SU-DHL-6 (cell line): ENCODE data around the gene TEX9.

Source experiments
- H2AFZ ChIP-seq: fragments of 200-600 bp; sonication (generic); 2 replicates; pipeline ENCODE4 v1.6.1; 2014; ENCODE audit warnings: low read depth, mild to moderate bottlenecking, moderate library complexity, mixed read lengths, antibody characterized with exemption, low read length; ENCODE audit not compliant: severe bottlenecking
- H3F3A ChIP-seq: fragments of 200-600 bp; shearing (Covaris generic); 2 replicates; pipeline ENCODE4 v1.6.0; 2016; ENCODE audit warnings: antibody characterized with exemption, mild to moderate bottlenecking; ENCODE audit not compliant: insufficient read depth
- H3K27ac ChIP-seq: fragments of 200-600 bp; sonication (generic); 2 replicates; pipeline ENCODE4 v1.5.1; 2016; ENCODE audit warnings: low read depth, mild to moderate bottlenecking, low read length, moderate library complexity, mixed read lengths
- H3K27me3 ChIP-seq: fragments of 200-600 bp; sonication (generic), shearing (Covaris generic); 2 replicates; pipeline ENCODE4 v1.6.0; 2014; ENCODE audit warnings: mild to moderate bottlenecking, low read length
- H3K36me3 ChIP-seq: fragments of 200-600 bp; sonication (generic); 2 replicates; pipeline ENCODE4 v1.6.1; 2014; ENCODE audit warnings: mild to moderate bottlenecking, low read length, mixed read lengths
- H3K4me2 ChIP-seq: fragments of 300-600, 200-600 bp; shearing (Covaris generic), sonication (generic); 2 replicates; pipeline ENCODE4 v1.6.0; 2014; ENCODE audit warnings: low read length, low read depth, mild to moderate bottlenecking; ENCODE audit not compliant: poor library complexity, severe bottlenecking
- H3K4me3 ChIP-seq: fragments of 200-600 bp; sonication (generic); 2 replicates; pipeline ENCODE4 v1.5.1; 2014; ENCODE audit warnings: antibody characterized with exemption, low read length, mild to moderate bottlenecking, mixed read lengths; ENCODE audit not compliant: insufficient read depth, poor library complexity, severe bottlenecking
- H3K79me2 ChIP-seq: fragments of 200-600 bp; sonication (generic); 2 replicates; pipeline ENCODE4 v1.6.1; 2014; ENCODE audit warnings: mild to moderate bottlenecking, low read length, moderate library complexity; ENCODE audit not compliant: insufficient read depth
- H3K9ac ChIP-seq: fragments of 200-600 bp; sonication (generic); 2 replicates; pipeline ENCODE4 v1.7.0; 2014; ENCODE audit warnings: mild to moderate bottlenecking, low read length
- H3K9me2 ChIP-seq: fragments of 200-600 bp; sonication (generic); replicated peaks from 2 replicates; pipeline ENCODE4 v1.6.1; 2014; ENCODE audit warnings: low read length; ENCODE audit not compliant: insufficient read depth
- H3K9me3 ChIP-seq: fragments of 200-600 bp; sonication (generic); 2 replicates; pipeline ENCODE4 v1.6.1; 2014; ENCODE audit warnings: low read length, mixed read lengths; ENCODE audit not compliant: insufficient read depth
- H4K20me1 ChIP-seq: fragments of 200-600 bp; sonication (generic); 2 replicates; pipeline ENCODE4 v1.6.1; 2014; ENCODE audit warnings: low read depth, mild to moderate bottlenecking, antibody characterized with exemption, low read length, moderate library complexity, mixed read lengths
- EZH2phosphoT487 ChIP-seq: fragments of 200-600 bp; sonication (generic), shearing (Covaris generic); conservative IDR thresholded peaks from 2 replicates; pipeline ENCODE4 v1.6.1; 2018; ENCODE audit warnings: mild to moderate bottlenecking, antibody characterized with exemption, low read length, moderate library complexity, mixed read lengths
- TF ChIP-seq, protein P1 (sequence below): fragments of 200-600 bp; sonication (generic); IDR thresholded peaks from one replicate; pipeline ENCODE4 v1.5.1; 2017; ENCODE audit warnings: antibody characterized with exemption, mild to moderate bottlenecking, low read length, moderate library complexity; ENCODE audit not compliant: insufficient read depth, poor library complexity, severe bottlenecking

Gene TEX9

DNA sequence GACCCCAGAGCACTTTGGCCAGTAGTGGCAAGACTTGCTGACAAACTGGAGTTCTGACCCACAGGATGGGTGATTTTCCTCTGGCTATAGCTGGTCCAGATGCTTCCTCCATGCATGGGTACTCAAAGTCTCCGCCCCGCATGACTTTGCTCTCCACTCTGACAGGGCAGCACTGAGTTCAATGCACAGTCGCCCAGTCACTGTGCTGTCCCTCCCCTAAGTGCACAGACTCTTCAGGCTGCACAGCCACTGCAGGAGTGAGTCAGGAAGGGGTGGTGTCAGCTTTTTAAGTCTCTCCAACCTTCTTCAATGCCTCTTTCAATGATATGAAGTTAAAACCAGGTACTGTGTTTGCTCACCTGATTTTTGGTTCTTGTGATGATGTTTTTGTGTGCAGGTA lies 17.8 kb downstream of the TEX9 start:
- Histone ChIP-seq H3K36me3 (no peaks in the 10 kb centered on the region), H3K9ac (no peak overlapping the region), H3K79me2 (no peaks in the 10 kb centered on the region), H4K20me1 (no peaks in the 10 kb centered on the region), H3K9me3 (no peaks in the 10 kb centered on the region), H3K4me3 (no peak overlapping the region), H3K9me2 (no peaks in the 10 kb centered on the region), H3K27me3 (no peaks in the 10 kb centered on the region), H2AFZ (no peak overlapping the region), H3K27ac (no peak overlapping the region), H3F3A (no peaks in the 10 kb centered on the region), H3K4me2 (no peak overlapping the region)
- TF ChIP-seq EZH2phosphoT487 = no peak
- TF ChIP-seq, protein P1, sequence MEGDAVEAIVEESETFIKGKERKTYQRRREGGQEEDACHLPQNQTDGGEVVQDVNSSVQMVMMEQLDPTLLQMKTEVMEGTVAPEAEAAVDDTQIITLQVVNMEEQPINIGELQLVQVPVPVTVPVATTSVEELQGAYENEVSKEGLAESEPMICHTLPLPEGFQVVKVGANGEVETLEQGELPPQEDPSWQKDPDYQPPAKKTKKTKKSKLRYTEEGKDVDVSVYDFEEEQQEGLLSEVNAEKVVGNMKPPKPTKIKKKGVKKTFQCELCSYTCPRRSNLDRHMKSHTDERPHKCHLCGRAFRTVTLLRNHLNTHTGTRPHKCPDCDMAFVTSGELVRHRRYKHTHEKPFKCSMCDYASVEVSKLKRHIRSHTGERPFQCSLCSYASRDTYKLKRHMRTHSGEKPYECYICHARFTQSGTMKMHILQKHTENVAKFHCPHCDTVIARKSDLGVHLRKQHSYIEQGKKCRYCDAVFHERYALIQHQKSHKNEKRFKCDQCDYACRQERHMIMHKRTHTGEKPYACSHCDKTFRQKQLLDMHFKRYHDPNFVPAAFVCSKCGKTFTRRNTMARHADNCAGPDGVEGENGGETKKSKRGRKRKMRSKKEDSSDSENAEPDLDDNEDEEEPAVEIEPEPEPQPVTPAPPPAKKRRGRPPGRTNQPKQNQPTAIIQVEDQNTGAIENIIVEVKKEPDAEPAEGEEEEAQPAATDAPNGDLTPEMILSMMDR = no peak

DNA sequence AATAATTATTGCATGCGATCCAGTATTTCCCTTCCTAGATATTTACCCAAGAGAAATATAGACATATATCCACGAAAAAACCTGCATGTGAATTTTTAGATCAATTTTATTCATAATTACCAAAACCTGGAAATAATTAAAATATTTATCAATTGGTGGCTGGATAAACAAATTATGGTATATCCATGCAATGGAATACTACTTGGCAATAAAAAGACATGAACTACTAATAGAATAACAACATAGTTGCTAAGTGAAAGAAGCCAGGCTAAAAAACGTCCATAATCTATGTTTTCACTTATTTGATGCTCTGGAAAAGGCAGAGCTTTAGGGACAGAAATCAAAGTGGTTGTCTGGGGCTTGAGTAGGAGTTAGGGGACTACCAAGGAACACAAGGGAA lies 20.7 kb downstream of the TEX9 start:
- no peak overlapping the region for H3K9ac ChIP-seq
- TF ChIP-seq, protein P1 = no peak
- no peak for TF ChIP-seq EZH2phosphoT487

DNA sequence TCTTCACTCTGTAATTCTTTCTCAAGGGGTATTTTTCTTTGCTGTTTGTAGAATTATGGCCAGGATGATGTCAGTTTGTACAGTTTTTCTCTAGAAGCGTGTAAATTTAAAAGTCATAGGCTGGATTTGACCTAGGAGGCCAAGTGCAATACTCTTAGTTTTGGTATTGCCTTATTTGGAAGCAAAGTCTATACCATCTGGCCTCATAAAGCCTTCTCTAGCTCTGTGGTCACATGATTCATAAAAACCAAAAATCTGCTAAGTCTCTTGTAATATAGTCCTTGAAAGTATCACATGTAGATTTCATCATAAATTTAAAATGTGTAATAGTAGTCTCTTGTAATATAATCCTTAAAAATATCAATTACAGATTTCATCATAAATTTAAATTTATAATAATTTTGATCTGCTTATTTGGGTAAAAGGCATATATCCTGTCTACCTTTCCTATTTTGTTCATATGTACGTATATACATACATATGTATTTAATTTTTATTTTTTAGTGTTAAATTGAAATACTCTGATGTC lies 25.6 kb downstream of the TEX9 start:
- Histone ChIP-seq H3K36me3 (no peaks in the 10 kb centered on the region), H4K20me1 (no peaks in the 10 kb centered on the region), H3K9ac (no peak overlapping the region), H2AFZ (no peak overlapping the region), H3K27ac (no peak overlapping the region), H3K9me3 (no peaks in the 10 kb centered on the region), H3K27me3 (no peaks in the 10 kb centered on the region), H3K79me2 (no peaks in the 10 kb centered on the region), H3K9me2 (no peaks in the 10 kb centered on the region), H3K4me2 (no peak overlapping the region), H3F3A (no peaks in the 10 kb centered on the region), H3K4me3 (no peak overlapping the region)
- no peak for TF ChIP-seq EZH2phosphoT487
- TF ChIP-seq, protein P1 = no peak

More for the DNA sequence above, 20.7 kb downstream of the TEX9 start:
- H3K27ac ChIP-seq = no peak overlapping the region
- H3K4me3 ChIP-seq = no peak overlapping the region
- H3K79me2 ChIP-seq = no peaks in the 10 kb centered on the region
- H4K20me1 ChIP-seq = no peaks in the 10 kb centered on the region
- H2AFZ ChIP-seq = no peak overlapping the region
- H3K36me3 ChIP-seq = no peaks in the 10 kb centered on the region
- no peaks in the 10 kb centered on the region for H3K27me3 ChIP-seq
- no peaks in the 10 kb centered on the region for H3K9me3 ChIP-seq
- no peak overlapping the region for H3K4me2 ChIP-seq
- H3K9me2 ChIP-seq = no peaks in the 10 kb centered on the region
- H3F3A ChIP-seq = no peaks in the 10 kb centered on the region

DNA sequence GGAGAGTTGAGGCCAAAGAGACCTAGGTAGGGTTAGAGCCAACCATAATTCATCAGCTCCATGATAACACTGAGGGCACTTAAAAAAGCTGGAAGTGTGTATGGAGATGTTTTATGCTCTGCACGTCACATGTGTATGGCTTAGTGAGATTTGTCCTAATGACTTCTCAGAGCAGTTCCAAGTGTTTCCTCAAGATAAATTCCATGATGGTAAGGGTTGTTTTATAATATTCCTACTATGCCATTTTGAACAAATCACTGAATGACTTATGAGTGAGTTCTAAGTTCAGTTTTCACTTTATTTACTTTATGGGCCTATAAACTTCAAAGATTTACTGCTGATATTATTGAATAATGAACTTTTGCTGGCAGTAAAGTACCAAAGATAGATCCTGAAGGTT lies 28.1 kb downstream of the TEX9 start:
- H4K20me1 ChIP-seq = no peaks in the 10 kb centered on the region
- H3K9me2 ChIP-seq = no peaks in the 10 kb centered on the region
- H3K9me3 ChIP-seq = no peaks in the 10 kb centered on the region
- no peaks in the 10 kb centered on the region for H3K36me3 ChIP-seq
- H3F3A ChIP-seq = no peaks in the 10 kb centered on the region
- no peak overlapping the region for H3K27ac ChIP-seq
- no peak overlapping the region for H2AFZ ChIP-seq
- no peaks in the 10 kb centered on the region for H3K79me2 ChIP-seq
- TF ChIP-seq EZH2phosphoT487 = no peak
- TF ChIP-seq, protein P1 = no peak
- H3K4me2 ChIP-seq = no peak overlapping the region
- no peaks in the 10 kb centered on the region for H3K27me3 ChIP-seq
- H3K4me3 ChIP-seq = no peak overlapping the region
- H3K9ac ChIP-seq = no peak overlapping the region
